Sigmoid colon (tissue), 4 donors: ENCODE data around the gene SDHAF3.
"Not testable (repeated sequence)": the region's sequence is repeated elsewhere in the genome, so short reads cannot be mapped to it uniquely, and the experiment has no call there.

Source experiments
- POLR2A ChIP-seq, 2 donors: fragments of 450-650 bp; IDR thresholded peaks; one replicate each; pipeline ENCODE4 v1.6.1; 2016; ENCODE audit warnings: antibody characterized with exemption in 2 of 2, mild to moderate bottlenecking in 2 of 2, moderate library complexity in 2 of 2
- POLR2AphosphoS5 ChIP-seq, 4 donors: sonication (generic); formaldehyde crosslinking; IDR thresholded peaks; one replicate each; pipeline ENCODE4 v1.6.1; 2017; ENCODE audit warnings: antibody characterized with exemption in 4 of 4
- TF ChIP-seq, protein P1 (sequence below), 4 experiments: fragments of 450-650 bp in 3 of 4; fragments of 200-600 bp in 1 of 4; IDR thresholded peaks; one replicate each; pipeline ENCODE4 v1.5.1; 2016 to 2019; ENCODE audit warnings: antibody characterized with exemption in 4 of 4, mild to moderate bottlenecking in 3 of 4, moderate library complexity in 2 of 4

DNA sequence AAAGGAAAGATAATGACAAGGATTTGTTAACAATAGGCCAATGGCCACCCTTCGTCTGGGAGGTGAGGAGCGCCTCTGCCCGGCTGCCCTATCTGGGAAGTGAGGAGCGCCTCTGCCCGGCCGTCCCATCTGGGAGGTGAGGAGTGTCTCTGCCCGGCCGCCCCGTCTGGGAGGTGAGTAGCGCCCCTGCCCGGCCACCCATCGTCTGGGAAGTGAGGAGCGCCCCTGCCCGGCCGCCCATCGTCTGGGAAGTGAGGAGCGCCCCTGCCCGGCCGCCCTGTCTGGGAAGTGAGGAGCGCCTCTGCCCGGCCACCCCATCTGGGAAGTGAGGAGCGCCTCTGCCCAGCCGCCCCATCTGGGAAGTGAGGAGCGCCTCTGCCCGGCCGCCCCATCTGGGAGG is 42.5 kb downstream of the SDHAF3 start:
- TF ChIP-seq, protein P1, sequence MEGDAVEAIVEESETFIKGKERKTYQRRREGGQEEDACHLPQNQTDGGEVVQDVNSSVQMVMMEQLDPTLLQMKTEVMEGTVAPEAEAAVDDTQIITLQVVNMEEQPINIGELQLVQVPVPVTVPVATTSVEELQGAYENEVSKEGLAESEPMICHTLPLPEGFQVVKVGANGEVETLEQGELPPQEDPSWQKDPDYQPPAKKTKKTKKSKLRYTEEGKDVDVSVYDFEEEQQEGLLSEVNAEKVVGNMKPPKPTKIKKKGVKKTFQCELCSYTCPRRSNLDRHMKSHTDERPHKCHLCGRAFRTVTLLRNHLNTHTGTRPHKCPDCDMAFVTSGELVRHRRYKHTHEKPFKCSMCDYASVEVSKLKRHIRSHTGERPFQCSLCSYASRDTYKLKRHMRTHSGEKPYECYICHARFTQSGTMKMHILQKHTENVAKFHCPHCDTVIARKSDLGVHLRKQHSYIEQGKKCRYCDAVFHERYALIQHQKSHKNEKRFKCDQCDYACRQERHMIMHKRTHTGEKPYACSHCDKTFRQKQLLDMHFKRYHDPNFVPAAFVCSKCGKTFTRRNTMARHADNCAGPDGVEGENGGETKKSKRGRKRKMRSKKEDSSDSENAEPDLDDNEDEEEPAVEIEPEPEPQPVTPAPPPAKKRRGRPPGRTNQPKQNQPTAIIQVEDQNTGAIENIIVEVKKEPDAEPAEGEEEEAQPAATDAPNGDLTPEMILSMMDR (IDR thresholded peaks at IDR 0.05), result not testable (repeated sequence)
- not testable (repeated sequence) for TF ChIP-seq POLR2A, POLR2AphosphoS5 (IDR thresholded peaks at IDR 0.05)
